ENCODE data around the gene UPB1.

Gene UPB1

GRCh38 chr22:24576778-24577177 lies 81.6 kb downstream of the UPB1 start:
- no peak for FAIRE-seq
